ENCODE data around the gene TMCC2. TPM values are rescaled to one million over a fixed set of nuclear protein-coding genes. Genes with fewer than 3 reads are reported as not detected.

TMCC2 gene
- polyA plus RNA-seq, 3 donors, result 0.16 to 0.27 TPM; not detected in 1

DNA sequence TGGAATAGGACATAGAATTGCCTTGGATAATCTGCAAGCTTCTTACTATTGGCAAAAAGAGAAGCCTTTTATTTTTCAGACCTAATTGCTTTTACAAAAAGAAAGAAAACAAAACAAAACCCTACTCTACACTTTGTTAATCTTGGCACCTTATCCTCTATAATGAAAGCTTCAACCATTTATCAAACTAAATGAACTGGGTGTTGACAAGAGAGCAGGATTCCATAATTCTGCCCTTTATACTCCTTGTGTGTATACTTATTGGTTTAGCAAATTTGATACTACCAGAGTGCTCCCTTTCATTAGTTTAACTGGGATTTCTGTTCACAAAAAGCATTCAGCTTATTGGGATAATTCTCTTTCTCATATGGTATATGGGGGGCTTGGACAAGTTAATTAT lies 3.0 kb upstream of the TMCC2 start:
- H3K4me3 Mint-ChIP-seq, result no peak overlapping the region
- Histone ChIP-seq H3K4me3 (replicated peaks in 1 of 3; ENCODE audit: low read depth in 2 of 3, low read length in 3 of 3) (no peak overlapping the region), H4K20me1 (ENCODE audit: insufficient read depth, low read length) (no peaks in the 10 kb centered on the region)

DNA sequence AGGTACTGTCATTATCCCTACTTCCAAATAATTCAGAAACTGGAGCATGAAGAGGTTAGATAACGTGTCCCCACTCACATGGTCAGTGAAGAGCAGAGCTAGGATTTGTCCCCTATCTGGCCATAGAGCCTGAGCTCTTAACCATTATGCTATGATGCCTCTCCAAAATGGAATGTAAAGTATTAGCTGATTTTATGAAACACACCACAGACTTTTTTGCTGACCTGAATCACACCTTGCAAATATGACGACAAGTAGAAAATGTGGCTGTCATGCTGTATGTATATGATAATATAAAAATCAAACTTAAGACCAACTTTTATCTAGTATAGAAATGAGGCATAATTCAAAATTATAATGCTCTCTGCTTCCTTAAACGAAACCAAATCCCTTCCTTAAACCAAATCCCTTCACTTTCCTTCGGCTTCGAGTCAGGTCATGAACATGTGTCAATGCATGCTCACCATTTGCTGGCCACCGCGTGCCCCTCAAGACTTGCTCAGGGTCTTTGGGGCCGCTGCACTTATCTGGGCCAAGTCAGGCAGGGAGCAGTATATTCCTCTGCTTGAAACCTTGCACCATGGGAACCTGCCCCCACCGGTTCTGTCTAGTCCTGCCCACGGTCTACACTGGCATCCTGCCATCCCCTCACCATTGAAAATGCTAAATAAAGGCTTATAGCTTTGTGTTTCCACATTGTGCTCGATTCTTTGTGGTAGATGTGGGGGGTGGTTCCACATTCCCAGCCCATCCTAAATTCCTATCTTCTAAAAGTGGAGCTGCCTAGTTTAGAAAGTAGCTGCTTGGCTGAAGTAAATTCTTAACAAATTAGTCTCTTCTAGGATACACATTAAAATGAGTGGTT lies 1.6 kb upstream of the TMCC2 start:
- peaks cover 27% of the 10 kb centered on the region in 2 donors for H3K4me1 ChIP-seq (ENCODE audit: control insufficient read depth in 1 of 2, insufficient read depth in 2 of 2, low read length in 2 of 2)
- Mint-ChIP-seq H3K36me3 (peaks cover 3% of the 10 kb centered on the region in 2 donors), H3K27ac (no peak overlapping the region), H3K4me1 (peaks cover 35% of the 10 kb centered on the region), H3K9me3 (peaks cover 0 to 14% (median 4%) of the 10 kb centered on the region in 7 donors), H3K27me3 (ENCODE audit: low read depth in 3 of 3) (peaks cover 43 to 47% (median 47%) of the 10 kb centered on the region in 3 donors), H3K4me3 (peak overlapping the region in 1 of 2 donors; percentile 89)
- intact Hi-C loops (cut with micrococcal nuclease), result no loop called here
- H3K79me2 ChIP-seq (ENCODE audit: insufficient read depth, low read length), result no peaks in the 10 kb centered on the region
- no peaks in the 10 kb centered on the region for H3K36me3 ChIP-seq (replicated peaks in 1 of 2; ENCODE audit: control insufficient read depth in 1 of 2, insufficient read depth in 2 of 2, low read length in 2 of 2)
- no peaks in the 10 kb centered on the region for H4K20me1 ChIP-seq (ENCODE audit: insufficient read depth, low read length)
- TF ChIP-seq, protein P1, sequence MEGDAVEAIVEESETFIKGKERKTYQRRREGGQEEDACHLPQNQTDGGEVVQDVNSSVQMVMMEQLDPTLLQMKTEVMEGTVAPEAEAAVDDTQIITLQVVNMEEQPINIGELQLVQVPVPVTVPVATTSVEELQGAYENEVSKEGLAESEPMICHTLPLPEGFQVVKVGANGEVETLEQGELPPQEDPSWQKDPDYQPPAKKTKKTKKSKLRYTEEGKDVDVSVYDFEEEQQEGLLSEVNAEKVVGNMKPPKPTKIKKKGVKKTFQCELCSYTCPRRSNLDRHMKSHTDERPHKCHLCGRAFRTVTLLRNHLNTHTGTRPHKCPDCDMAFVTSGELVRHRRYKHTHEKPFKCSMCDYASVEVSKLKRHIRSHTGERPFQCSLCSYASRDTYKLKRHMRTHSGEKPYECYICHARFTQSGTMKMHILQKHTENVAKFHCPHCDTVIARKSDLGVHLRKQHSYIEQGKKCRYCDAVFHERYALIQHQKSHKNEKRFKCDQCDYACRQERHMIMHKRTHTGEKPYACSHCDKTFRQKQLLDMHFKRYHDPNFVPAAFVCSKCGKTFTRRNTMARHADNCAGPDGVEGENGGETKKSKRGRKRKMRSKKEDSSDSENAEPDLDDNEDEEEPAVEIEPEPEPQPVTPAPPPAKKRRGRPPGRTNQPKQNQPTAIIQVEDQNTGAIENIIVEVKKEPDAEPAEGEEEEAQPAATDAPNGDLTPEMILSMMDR (IDR thresholded peaks at IDR 0.05), result no peak
- no peak overlapping the region for H3K9ac ChIP-seq (ENCODE audit: insufficient read depth, low read length, poor library complexity, severe bottlenecking)
- DNase-seq, result no peak
- peaks cover 38 to 55% of the 10 kb centered on the region in 2 donors for H3K27me3 ChIP-seq (ENCODE audit: control insufficient read depth in 2 of 2, insufficient read depth in 2 of 2, low read length in 2 of 2)
- 83% methylated on average over 5 of the region's 11 CpGs for WGBS (ENCODE audit: insufficient coverage)
- H3K9me3 ChIP-seq (replicated peaks in 1 of 2; ENCODE audit: control insufficient read depth in 1 of 2, insufficient read depth in 1 of 2, low read length in 2 of 2), result no peaks in the 10 kb centered on the region
- no peak overlapping the region for H3K27ac ChIP-seq (ENCODE audit: low read depth in 1 of 2, low read length in 2 of 2)
- H3K4me3 ChIP-seq (replicated peaks in 1 of 3; ENCODE audit: low read depth in 2 of 3, low read length in 3 of 3), result no peak overlapping the region
- H3K4me2 ChIP-seq (replicated peaks; ENCODE audit: extremely low read depth, low read length, poor library complexity, severe bottlenecking), result no peak overlapping the region
- no peak overlapping the region for H2AFZ ChIP-seq (ENCODE audit: insufficient read depth, low read depth, low read length, poor library complexity, severe bottlenecking)

More for the DNA sequence above, 3.0 kb upstream of the TMCC2 start:
- Histone ChIP-seq H3K9ac (ENCODE audit: insufficient read depth, low read length, poor library complexity, severe bottlenecking) (no peak overlapping the region), H3K36me3 (replicated peaks in 1 of 2; ENCODE audit: control insufficient read depth in 1 of 2, insufficient read depth in 2 of 2, low read length in 2 of 2) (no peaks in the 10 kb centered on the region), H2AFZ (ENCODE audit: insufficient read depth, low read depth, low read length, poor library complexity, severe bottlenecking) (no peak overlapping the region), H3K27ac (ENCODE audit: low read depth in 1 of 2, low read length in 2 of 2) (no peak overlapping the region), H3K4me1 (ENCODE audit: control insufficient read depth in 1 of 2, insufficient read depth in 2 of 2, low read length in 2 of 2) (peaks cover 22 to 24% of the 10 kb centered on the region in 2 donors), H3K4me2 (replicated peaks; ENCODE audit: extremely low read depth, low read length, poor library complexity, severe bottlenecking) (no peak overlapping the region), H3K79me2 (ENCODE audit: insufficient read depth, low read length) (no peaks in the 10 kb centered on the region), H3K9me3 (replicated peaks in 1 of 2; ENCODE audit: control insufficient read depth in 1 of 2, insufficient read depth in 1 of 2, low read length in 2 of 2) (no peaks in the 10 kb centered on the region), H3K27me3 (ENCODE audit: control insufficient read depth in 2 of 2, insufficient read depth in 2 of 2, low read length in 2 of 2) (peaks cover 33 to 47% of the 10 kb centered on the region in 2 donors)
- Mint-ChIP-seq H3K4me1 (peaks cover 27% of the 10 kb centered on the region), H3K36me3 (peaks cover 3% of the 10 kb centered on the region in 2 donors), H3K27me3 (ENCODE audit: low read depth in 3 of 3) (peaks cover 33 to 37% (median 36%) of the 10 kb centered on the region in 3 donors), H3K9me3 (peaks cover 0 to 12% (median 4%) of the 10 kb centered on the region in 7 donors), H3K27ac (no peak overlapping the region)
- TF ChIP-seq, protein P1 (IDR thresholded peaks at IDR 0.05), result no peak
- intact Hi-C loops (cut with micrococcal nuclease), result no loop called here
- DNase-seq, result no peak
